ENCODE data around the gene FBXO42. TPM values are rescaled to one million over a fixed set of nuclear protein-coding genes. Genes with fewer than 3 reads are reported as not detected.

Gene FBXO42
- total and polyA plus RNA-seq, 4 donors: 5.9 to 9.4 (median 6.5) TPM

DNA sequence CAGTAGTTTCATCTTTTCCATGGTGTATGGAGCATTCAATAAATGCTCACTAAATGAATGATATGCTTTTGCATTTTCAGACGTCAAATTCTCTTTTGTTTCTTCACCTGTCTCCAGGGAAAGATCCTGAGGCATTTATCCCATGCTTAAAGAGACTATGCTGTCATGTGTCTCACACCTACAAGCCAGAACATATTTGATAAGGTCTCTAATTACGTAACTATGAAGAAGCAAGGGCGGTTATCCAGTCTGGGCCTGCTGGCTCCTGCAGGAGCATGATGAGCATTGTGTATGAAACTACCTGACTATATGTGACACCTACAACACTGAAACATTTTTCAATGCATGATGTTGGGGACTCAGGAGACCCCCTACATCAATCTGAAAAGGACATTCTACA is 51.8 kb downstream of the FBXO42 start:
- WGBS: 92% methylated on average over 3 of the region's 3 CpGs
- Histone ChIP-seq H3K9ac (ENCODE audit: low read depth in 1 of 2, low read length in 2 of 2) (no peak overlapping the region), H3K4me1 (ENCODE audit: control insufficient read depth in 4 of 4, insufficient read depth in 4 of 4, low read length in 3 of 4) (peaks cover 0 to 3% (median under 1%) of the 10 kb centered on the region in 4 donors), H3K27ac (ENCODE audit: low read depth in 1 of 2, low read length in 2 of 2) (no peak overlapping the region), H3K27me3 (ENCODE audit: control insufficient read depth in 4 of 4, insufficient read depth in 4 of 4, low read length in 3 of 4) (no peaks in the 10 kb centered on the region), H3K4me3 (ENCODE audit: low read depth in 1 of 3, low read length in 3 of 3) (no peak overlapping the region), H3K36me3 (ENCODE audit: control insufficient read depth in 4 of 4, insufficient read depth in 3 of 4, low read depth in 1 of 4, low read length in 3 of 4) (peaks cover 6 to 25% (median 20%) of the 10 kb centered on the region in 4 donors), H3K9me3 (ENCODE audit: control insufficient read depth in 4 of 4, low read length in 3 of 4) (no peaks in the 10 kb centered on the region)
- DNase-seq (ENCODE audit: low spot score): no peak
- TF ChIP-seq JUND (IDR thresholded peaks at IDR 0.05) (no peak), TAF1 (conservative IDR thresholded peaks at IDR 0.05) (no peak)
- TF ChIP-seq, protein P1, sequence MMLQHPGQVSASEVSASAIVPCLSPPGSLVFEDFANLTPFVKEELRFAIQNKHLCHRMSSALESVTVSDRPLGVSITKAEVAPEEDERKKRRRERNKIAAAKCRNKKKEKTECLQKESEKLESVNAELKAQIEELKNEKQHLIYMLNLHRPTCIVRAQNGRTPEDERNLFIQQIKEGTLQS (IDR thresholded peaks at IDR 0.05): no peak

DNA sequence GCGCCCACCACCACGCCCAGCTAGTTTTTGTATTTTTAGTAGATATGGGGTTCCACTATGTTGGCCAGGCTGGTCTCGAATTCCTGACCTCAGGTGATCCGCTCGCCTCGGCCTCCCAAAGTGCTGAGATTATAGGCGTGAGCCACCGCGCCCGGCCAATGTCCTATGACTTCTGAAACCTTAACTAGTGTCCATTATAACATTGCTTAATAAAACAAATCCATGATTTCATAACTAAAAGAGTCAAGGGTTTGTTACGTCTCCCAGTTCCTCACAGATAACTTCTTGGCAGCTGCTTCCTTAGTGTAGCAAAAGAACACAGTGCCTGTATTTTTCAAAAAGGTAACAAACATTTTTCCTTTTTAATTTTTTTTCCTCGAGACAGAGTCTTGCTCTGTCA is 53.6 kb downstream of the FBXO42 start:
- no peaks in the 10 kb centered on the region for H3K27me3 ChIP-seq (ENCODE audit: control insufficient read depth in 4 of 4, insufficient read depth in 4 of 4, low read length in 3 of 4)
- peaks cover 1 to 9% (median 7%) of the 10 kb centered on the region in 4 donors for H3K4me1 ChIP-seq (ENCODE audit: control insufficient read depth in 4 of 4, insufficient read depth in 4 of 4, low read length in 3 of 4)
- H3K36me3 ChIP-seq (ENCODE audit: control insufficient read depth in 4 of 4, insufficient read depth in 3 of 4, low read depth in 1 of 4, low read length in 3 of 4): peaks cover 2 to 17% (median 15%) of the 10 kb centered on the region in 4 donors
- 78% methylated on average over 12 of the region's 12 CpGs for WGBS
- H3K9ac ChIP-seq (ENCODE audit: low read depth in 1 of 2, low read length in 2 of 2): no peak overlapping the region
- no peak overlapping the region for H3K4me3 ChIP-seq (ENCODE audit: low read depth in 1 of 3, low read length in 3 of 3)
- DNase-seq (ENCODE audit: low spot score): no peak
- no peak overlapping the region for H3K27ac ChIP-seq (ENCODE audit: low read depth in 1 of 2, low read length in 2 of 2)
- TF ChIP-seq TAF1 (conservative IDR thresholded peaks at IDR 0.05) (no peak), FOXA1 (IDR thresholded peaks at IDR 0.05) (no peak), RXRA (IDR thresholded peaks at IDR 0.05) (no peak), JUND (IDR thresholded peaks at IDR 0.05) (no peak), GABPA (IDR thresholded peaks at IDR 0.05 in 1 of 2, conservative IDR thresholded peaks at IDR 0.05 in 1 of 2) (no peak), HNF4G (IDR thresholded peaks at IDR 0.05) (no peak), SP1 (IDR thresholded peaks at IDR 0.05) (no peak), HNF4A (conservative IDR thresholded peaks at IDR 0.05) (no peak), YY1 (IDR thresholded peaks at IDR 0.05) (no peak), EGR1 (IDR thresholded peaks at IDR 0.05; ENCODE audit: low read depth in 2 of 2) (no peak), RAD21 (IDR thresholded peaks at IDR 0.05) (no peak), NR2F2 (IDR thresholded peaks at IDR 0.05) (no peak)
- TF ChIP-seq, protein P2, sequence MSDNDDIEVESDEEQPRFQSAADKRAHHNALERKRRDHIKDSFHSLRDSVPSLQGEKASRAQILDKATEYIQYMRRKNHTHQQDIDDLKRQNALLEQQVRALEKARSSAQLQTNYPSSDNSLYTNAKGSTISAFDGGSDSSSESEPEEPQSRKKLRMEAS (IDR thresholded peaks at IDR 0.05): no peak
- TF ChIP-seq, protein P1 (IDR thresholded peaks at IDR 0.05): no peak
- TF ChIP-seq, protein P3, sequence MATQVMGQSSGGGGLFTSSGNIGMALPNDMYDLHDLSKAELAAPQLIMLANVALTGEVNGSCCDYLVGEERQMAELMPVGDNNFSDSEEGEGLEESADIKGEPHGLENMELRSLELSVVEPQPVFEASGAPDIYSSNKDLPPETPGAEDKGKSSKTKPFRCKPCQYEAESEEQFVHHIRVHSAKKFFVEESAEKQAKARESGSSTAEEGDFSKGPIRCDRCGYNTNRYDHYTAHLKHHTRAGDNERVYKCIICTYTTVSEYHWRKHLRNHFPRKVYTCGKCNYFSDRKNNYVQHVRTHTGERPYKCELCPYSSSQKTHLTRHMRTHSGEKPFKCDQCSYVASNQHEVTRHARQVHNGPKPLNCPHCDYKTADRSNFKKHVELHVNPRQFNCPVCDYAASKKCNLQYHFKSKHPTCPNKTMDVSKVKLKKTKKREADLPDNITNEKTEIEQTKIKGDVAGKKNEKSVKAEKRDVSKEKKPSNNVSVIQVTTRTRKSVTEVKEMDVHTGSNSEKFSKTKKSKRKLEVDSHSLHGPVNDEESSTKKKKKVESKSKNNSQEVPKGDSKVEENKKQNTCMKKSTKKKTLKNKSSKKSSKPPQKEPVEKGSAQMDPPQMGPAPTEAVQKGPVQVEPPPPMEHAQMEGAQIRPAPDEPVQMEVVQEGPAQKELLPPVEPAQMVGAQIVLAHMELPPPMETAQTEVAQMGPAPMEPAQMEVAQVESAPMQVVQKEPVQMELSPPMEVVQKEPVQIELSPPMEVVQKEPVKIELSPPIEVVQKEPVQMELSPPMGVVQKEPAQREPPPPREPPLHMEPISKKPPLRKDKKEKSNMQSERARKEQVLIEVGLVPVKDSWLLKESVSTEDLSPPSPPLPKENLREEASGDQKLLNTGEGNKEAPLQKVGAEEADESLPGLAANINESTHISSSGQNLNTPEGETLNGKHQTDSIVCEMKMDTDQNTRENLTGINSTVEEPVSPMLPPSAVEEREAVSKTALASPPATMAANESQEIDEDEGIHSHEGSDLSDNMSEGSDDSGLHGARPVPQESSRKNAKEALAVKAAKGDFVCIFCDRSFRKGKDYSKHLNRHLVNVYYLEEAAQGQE (IDR thresholded peaks at IDR 0.05): no peak
- TF ChIP-seq, protein P4, sequence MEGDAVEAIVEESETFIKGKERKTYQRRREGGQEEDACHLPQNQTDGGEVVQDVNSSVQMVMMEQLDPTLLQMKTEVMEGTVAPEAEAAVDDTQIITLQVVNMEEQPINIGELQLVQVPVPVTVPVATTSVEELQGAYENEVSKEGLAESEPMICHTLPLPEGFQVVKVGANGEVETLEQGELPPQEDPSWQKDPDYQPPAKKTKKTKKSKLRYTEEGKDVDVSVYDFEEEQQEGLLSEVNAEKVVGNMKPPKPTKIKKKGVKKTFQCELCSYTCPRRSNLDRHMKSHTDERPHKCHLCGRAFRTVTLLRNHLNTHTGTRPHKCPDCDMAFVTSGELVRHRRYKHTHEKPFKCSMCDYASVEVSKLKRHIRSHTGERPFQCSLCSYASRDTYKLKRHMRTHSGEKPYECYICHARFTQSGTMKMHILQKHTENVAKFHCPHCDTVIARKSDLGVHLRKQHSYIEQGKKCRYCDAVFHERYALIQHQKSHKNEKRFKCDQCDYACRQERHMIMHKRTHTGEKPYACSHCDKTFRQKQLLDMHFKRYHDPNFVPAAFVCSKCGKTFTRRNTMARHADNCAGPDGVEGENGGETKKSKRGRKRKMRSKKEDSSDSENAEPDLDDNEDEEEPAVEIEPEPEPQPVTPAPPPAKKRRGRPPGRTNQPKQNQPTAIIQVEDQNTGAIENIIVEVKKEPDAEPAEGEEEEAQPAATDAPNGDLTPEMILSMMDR (IDR thresholded peaks at IDR 0.05; ENCODE audit: low read depth, low read length, missing input control): no peak
- no peaks in the 10 kb centered on the region for H3K9me3 ChIP-seq (ENCODE audit: control insufficient read depth in 4 of 4, low read length in 3 of 4)
